NCI-H345 treated with DMSO at 0.1 percent for 48 hours (cell line): Measurements from ENCODE around the gene GLI2.

Experiments
- DNase-seq: peaks from one replicate; lab custom pipeline; 2025; ENCODE audit not compliant: unreplicated experiment; lab: John Stamatoyannopoulos, UW

Gene GLI2

DNA sequence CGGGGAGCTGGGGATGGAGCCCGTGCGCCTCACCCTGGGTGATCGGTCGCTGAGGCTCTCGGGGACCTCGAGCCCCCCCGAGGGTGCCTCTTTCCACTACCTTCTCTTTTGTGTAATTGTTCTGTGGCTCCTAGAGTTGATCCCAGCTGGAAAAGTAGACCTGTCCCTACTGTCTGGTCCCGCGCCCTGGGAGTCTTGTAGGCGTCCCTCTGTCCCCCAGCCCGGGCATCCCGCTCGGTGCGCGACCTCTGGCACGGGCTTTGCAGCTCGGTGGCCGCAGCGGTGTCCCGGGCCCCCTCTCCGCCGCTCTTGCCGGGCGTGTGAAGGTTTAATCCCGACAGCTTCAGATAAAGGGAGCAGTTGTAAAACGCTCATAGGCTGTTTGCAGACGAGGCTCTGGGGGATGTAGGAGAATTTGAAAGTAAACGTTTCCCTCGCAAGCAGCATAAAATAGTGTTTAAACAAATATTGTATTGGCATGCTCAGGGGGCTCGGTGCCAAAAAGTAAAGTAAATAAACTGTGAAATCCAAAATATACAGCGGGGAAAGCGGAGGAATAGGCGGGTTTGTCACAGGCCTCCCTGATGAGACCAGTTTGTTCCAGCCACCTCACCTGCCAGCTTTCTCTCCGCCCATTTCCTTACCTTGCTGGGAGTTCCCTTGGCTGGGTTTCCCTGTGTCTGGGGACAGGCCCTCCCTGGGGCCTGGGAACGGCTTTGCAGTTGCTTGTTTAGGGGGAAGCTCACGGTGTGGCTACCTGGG lies 1.9 kb downstream of the GLI2 start:
- DNase-seq, result peak; percentile 23

DNA sequence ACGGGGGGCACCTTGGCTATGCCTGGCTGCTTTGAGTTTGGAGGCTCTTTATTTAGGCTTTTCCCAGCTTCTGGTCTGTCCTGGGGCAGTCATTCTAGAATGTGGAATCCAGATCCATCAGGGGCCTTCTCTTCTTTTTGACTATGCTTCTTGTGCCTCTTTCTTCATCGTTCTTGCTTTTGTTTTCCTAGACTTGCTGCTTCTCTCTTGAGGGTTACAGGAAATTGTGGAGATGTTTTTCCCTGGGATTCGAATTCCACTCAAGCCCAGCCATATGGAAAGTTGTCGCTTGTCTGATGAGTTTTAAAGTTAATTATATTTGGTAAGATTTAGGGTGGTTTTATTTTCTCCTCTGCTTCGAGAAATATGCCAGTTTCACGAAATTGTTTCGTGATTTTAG lies 2.4 kb downstream of the GLI2 start:
- no peak for DNase-seq

DNA sequence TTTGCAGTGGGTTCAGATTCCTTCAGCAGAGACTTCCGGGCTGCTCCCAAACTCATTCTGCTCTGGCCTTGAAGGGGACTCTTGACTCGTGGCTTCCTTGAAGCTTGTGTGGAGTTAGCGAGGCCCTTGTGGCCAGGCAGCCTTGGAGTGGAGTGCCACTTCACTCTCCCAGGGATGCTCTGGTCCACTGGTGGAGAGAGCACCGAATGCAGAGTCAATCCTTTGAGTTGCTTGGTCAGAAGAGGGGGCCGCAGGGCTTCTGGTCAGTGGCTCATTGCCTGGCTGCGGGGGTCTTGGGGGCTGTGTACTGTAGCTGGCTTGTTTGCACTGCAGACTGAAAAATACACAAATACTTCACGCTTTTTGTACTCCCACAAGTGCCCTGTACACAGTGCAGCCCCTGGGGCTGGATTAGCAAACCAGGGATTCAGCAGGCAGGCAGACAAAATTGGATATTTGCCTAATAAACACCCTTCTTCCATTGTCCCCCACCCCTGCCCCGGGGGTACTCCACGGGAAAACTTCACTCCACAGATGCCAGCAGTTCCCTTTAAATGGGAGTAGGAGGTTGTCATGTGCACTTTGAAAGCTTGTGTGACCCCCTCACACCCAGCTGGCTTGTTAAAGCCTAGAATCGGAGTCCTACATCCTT lies 3.2 kb downstream of the GLI2 start:
- no peak for DNase-seq

DNA sequence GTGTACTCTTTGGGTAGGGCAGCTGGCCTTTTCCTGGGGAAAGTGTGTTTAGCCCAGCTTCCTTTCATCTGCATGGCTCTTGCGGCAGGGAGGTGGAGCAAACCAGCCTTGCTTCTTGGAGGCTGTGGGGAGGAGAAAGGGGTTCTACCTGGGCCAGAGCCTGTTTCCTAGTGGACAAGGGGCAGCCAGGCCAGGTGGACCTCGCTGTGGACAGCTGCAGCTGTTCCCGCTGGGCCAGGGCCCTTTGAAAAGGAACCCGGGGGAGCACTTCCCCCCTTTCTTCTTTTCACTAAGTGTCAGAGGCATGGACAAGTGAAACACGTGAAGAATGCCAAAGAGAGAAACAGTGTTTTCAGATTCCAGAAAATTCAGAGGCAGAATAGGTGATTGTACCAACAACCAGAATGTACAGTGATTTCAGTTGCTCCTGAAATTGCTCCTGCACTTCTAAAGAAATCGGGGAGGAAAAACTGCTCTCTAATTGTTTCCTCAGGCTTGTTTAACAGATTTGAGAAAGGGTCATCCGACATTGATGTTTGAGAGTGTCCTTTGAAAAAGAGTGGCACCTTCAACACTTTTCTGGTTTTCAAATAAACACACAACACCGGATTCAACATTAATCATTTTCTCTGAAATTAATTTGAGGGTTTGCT lies 3.9 kb downstream of the GLI2 start:
- no peak for DNase-seq

DNA sequence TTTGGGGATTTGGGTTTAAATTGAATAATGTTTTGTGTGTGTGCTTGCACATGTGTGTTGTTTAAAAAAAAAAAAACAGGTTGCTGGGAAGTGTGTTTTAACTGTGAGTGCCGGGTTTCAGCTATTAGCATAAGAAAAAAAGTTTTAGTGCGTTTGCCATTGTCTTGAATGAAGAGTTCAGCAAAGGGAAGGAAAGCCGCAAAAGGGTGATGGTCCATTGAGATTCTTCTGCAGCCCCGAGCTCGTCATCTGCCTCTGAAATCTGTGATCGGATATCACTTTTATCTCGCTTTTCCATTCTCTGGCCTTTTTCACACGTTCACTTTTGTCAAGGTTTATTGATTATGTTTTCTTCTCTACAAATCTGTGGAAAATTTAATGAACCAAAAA lies 4.7 kb downstream of the GLI2 start:
- DNase-seq, result no peak

DNA sequence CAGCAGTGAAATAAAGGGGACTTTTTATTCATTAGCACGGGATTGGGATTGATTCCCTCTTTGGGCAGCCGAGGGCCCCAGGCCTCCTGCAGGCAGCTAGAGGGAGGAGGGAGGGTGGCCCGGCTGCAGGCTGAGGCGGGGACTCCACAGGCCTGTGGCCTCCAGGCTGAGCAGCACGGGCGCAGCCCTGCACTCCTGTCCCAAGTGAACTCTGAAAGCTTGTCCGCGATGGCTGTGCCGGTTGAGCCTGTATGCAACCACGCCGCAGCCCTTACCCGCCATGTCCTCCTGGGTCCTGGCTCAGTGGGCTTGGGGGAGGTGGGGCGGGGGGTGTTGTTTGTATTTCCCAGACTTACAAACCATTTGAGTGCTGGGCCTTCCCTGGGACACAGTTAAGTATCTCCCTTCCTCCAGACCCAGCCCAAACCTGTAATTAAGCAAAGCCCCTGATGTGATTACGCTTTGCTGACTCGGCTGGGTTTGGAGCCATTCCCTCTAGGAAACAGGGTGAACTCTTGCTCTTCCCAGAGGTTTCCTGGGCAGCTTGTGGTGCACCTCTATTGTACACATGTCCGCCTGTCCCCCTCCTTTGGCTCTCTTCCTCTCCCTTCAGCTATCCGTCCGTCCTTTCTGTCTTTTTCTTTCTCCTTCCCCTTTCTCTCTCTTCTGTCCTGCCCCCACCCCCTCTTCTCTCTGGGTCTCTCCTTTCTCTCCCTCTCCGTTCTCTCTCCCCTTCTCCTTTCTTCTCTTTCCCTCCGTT lies 5.3 kb downstream of the GLI2 start:
- no peak for DNase-seq

DNA sequence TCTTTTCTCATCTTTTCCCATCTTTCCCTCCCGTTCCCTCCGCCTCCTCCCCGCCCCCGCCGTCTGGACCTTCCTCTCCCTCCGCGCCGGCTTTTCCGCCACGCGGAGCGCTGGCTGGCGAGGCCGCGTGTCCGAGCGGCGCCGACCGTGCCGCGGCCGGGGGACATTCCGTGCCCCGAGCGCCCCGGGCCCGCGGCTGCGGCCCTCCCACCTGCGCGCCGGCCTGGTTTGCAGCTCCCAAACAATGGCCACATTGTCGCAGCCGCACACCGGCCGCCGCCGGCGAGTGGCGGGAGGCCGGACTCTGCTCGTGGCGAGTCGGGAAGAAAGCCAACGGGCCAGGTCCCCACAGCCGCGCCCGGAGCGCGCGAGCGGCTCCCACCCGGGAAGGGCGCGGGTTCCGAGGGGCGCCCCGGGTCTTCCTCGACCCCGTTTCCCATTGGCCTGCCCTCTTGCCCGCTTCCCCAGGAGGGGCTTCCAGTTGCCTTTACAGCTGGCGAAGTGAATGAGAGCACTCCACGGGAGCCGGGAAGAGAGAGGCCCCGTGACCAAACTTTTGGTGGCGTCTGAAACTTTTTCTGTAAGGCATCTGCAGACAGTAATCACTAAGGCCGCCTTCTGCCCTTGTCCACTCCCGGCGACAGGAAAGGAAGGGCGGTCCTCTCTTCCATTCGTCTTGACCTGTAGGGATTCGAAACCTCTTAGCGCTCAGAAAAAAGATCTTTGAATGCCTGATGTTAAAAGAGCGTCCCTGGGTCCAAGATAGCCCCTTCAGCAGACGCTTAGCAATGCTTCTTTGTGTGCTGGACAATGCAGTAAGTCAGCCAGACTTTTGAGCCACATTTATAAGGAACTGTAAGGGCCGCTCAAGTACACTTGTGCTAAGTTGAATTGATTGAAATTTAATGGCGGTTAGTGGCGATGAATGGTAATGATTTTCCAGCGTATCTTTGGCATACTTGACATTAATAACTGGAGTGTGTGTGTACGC lies 6.2 kb downstream of the GLI2 start:
- no peak for DNase-seq

DNA sequence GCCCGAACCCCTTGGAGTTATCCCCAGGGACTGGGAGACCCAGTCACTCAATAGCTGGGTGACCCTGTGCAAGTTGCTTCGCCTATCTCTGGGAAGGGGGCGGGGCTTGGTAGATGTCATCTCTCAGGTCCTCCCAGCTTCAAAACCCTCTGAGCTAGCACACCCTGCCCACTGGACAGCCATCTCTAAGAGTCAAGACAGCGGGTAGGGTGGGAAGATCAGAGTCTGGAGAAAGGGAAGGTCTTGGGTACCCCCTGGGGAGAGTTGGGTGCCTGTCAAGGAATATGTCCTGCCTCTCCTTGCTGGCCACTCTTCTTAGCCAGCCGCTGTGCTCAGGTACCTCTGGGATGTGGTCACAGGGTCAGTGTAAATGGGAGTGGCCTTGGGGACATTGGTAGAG lies 8.0 kb downstream of the GLI2 start:
- DNase-seq, result no peak

DNA sequence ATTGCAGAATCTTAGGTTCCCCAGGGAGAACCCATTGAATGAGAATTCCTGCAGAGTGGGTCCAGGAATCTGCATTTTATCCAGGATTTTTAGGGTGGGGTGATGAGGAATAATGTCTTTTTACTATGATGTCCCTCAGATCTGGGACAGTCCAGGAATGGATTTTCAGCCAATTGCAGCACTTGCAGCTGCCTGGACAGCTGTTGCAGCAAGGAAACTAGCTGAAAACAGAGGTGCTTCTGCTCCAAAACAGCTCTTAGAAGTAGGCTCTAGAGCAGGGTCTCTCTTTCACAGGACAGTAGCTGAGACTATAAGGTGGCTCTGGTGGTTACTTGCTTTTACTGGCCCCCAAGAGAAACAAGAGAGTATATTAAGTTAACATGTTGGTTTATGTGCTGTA lies 9.1 kb downstream of the GLI2 start:
- no peak for DNase-seq

DNA sequence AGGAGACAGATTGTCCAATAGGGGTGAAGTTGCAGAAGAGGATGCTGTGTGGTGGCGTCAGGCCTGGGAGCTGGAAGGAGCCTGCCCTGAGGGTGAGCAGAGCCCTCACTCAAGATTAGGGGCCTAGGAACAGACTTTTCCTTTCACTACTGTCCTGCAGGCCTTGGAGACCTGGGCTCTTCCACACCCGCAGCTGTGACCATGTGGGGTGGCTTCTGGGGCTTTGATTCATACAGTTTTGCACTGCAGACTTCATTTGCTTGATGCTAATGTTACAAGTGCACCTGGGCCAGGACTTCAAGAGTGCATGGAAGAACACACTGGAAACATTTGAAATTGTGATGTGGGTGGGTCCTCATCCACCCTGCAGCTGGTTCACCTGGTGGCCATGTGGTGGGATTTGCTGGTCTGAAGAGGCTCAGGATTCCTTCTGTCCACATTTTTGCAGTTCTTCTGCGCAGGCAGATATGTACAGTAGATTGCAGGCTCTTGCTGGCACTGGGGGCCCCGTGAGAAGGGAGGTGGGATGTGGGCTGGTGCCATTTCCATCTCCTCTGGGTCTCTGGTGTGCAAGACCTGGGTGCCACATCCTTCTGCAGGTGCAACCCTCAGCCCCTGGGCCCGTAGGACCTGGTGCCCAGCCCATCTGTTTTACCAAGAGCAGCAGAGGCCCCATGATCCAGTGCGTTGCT lies 9.9 kb downstream of the GLI2 start:
- no peak for DNase-seq

DNA sequence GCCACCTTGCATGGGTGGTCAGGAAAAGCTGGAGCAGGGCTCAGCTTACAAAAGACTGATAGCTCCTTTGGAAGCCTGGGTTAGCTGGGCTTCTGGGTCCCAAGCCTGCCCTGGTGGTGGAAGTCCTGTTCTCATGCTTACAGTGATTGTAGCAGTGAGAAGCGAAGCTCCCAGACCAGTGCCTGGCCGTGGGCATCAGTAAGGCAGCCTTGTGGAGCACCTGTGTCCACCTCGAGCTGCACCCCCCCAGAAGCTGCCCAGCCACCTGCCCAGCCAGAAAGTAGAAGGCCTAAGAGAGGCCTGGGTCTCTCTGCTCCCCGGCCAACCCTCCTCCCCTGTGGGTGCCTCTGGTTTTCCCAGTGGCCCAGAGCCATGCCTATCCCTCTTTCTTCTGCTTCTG lies 10.5 kb downstream of the GLI2 start:
- DNase-seq, result no peak

DNA sequence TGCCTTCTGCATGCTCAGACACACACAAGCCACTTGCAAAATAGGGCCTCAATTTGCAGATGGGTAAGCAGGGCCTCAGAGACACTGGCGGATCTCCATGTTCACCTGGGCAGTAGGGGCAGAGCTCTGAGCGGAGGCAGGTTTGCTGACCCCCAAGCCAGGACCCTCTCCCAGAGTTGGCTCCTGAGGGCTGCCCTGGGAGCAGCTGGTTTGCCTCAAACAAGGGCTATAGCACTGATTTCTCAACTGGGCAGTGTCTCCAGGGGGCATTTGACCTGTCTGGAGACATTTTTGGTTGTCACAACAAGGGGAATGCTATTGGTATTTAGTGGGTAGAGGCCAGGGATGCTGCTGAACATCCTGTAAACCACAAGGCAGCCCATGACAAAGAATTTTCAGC lies 11.6 kb downstream of the GLI2 start:
- no peak for DNase-seq

DNA sequence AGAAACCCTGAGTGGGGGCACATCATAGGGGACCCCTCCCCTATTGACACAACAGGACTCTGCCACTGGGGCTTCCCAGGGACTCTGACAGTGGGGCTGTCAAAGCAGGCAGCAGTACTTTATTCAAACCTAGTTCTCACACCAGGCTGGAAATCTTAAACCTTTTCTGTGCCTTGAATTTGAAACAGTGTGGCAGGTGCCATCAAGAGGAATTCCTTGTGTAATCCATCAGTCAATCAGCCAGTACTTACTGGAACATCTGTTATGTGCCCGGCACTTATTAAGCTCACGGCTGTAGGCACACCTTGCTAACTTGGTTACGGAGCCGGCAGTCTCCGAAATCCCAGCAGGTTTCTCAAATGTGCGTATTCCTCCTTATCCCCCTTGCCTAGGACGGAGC lies 12.0 kb downstream of the GLI2 start:
- DNase-seq, result no peak

DNA sequence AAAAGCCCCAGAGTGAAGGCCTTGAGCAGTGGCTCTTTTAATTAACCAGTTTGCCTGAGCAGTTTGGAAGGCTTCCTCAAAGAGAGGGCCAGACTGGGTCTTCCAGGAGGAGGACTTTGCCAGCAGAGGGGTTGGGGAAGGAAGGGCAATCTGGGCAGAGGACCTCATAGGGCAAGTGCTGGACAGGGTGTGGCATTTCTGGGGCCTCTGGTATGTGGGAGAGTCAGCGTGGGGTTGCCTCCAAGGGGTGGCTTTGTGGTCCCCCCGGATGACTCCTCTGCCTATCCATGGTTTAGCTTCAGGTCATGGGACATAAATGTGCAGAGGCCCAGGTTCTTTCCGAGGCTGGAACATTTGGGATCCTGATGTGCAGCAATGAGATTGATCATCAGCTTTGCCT lies 12.6 kb downstream of the GLI2 start:
- DNase-seq, result no peak

DNA sequence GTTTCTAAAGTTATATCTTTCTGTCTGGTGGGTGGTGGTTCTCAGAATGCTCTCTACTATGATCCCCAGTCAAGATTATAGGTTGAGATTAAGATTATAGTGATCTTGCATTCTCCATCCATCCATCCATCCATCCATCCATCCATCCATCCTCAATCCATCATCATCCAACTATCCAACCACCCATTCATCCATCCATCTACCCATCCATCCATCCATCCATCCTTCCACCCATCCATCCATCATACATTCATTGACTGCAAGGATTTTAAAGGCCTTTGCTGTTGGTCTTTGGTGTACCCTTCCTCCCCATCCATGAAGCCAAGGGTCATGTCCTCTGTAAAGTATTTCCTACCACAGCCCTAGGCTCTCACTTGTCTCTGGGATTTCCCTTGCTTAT lies 13.1 kb downstream of the GLI2 start:
- DNase-seq, result no peak

DNA sequence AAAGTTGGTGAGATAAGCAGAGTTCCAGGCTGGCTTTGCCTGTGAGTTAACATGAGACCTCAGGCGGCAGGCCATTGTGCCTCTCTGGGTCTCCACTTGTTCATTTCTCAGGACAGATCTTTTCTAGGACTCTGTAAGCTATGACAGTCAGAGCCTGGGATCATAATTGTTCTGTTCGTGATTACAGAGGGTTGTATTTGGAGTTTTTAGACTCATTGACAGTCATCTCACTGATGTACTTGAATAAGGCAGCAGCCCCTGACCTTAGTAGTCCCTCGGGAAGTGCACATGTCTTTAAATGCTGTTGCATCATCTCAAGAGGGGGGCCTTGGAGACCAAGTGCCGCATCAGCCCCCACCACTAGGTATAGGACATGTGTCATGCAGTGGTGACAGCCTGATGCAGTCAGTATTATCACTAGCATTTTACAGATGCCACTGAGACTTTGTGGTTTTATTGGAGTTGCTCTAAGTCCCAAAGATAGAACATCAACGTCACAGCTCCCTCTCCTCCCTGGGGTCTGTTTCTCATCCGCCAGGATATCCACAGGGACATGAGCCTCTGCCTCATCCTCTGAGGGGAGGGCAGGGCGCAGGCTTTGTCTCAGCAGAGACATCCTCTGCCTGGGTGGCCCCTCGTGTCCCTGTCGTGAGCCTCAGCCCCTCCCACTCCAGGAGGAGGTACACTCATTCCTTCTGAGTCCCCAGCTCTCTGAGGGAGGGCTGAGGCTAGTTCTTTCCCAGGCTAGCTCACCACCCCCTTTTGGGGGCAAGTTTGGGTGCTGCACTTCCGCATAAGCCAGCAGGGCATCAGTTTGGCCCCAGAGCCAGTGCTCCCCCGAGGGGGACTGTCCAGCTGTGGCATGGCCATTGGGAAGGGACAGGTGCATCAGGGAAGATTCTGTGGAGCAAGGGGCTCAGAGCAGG lies 14.1 kb downstream of the GLI2 start:
- no peak for DNase-seq

DNA sequence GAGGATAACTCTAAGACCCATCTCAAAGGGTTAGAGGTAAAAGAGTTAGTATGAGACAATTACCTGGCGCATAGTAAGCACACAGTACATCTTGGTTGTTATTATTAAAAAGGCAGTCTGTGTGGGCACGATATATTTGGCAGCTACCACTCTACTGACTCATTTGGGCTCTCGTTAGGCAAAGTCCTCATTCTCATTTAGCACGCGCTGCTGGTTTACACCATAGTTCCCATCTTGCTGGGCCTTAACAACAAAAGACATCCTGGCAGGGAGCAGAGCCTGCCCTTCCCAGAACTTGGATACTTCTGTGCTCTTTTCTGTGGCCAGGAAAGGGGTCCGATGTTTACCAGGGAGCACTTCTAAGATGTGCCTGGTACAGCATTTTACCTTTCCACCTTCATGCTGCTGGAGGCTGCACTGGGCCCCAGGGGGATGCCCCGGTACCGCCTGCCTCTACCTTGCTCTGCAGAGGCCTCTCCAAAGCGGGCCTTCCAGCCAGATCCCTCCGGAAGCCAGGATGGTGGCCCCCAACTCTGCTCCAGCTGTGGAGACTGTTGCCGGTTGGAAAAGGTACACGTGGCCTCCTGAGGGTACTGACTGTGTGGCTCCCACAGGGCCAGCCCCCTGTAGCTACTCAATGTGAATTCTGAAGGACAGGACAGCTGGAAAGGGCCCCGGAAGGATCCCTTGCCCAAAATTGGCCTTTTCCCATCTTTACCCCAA lies 15.0 kb downstream of the GLI2 start:
- DNase-seq, result no peak

DNA sequence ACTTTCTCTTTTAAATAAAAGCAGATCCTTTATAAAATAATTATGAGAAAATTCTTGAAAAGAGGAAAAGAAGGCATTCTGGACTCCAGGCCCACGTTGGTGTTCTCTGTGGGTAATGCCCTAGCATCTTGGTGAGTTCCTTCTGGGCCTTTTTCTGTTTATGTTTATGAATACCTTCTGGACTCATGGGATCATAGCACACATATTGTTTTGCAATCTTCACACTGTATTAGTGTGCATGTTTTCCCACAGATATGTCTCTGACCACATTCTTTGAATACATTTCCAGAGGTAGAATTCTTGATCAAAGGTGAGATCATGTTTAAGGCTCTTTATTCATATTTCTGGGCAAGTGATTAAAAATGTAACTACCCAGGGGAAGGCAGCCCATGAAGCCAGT lies 15.9 kb downstream of the GLI2 start:
- DNase-seq, result no peak
